HG02763 (cell line): ENCODE results near the gene GLCCI1.
"Not testable (repeated sequence)": the region's sequence is repeated elsewhere in the genome, so short reads cannot be mapped to it uniquely, and the experiment has no call there.

Experiments
- ATAC-seq: cut with Tn5 transposase; IDR thresholded peaks from one replicate; pipeline ENCODE4 v1.9.1; 2021; ENCODE audit warnings: mild to moderate bottlenecking, moderate library complexity; ENCODE audit not compliant: unreplicated experiment

Gene GLCCI1

DNA sequence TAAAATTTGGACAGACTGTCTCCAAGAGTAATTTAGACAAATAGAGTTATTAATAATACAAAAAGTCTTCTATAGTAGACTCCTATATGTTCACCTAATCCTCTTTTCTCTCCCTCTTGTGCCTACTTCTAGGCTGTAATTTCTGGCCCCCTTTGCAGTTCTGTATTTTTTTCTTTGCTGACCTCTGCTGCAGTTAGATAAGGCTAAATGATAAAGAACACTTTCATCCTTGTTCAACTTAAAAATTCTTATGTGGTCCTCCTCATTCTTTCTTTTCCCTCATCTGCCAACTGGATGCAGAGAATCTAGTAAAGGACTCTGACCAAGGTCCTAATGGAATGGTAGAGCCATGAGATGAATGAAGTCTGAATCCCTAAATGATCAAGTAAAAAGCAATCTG, 20.1 kb downstream of the GLCCI1 start:
- ATAC-seq: no peak

GRCh38 chr7:7989133-7989532, 20.5 kb downstream of the GLCCI1 start:
- no peak for ATAC-seq

- no peak for ATAC-seq
Observed at GRCh38 chr7:7989616-7990440, 21.2 kb downstream of the GLCCI1 start.

DNA sequence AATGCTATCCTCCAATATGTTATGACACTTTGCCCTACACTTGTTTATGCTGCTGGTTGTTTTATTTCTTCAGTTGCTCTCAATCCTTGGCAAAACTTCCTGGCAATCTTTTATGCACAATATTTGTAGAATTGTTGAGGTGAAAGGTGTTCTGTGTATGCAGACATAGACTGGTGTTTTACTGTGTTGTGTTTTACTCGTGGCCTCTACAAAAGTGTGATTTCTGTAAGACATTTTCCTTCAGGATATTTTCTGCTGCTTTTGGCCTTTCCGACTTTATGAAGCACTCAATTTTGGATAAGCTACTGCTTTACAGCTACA, 21.8 kb downstream of the GLCCI1 start:
- ATAC-seq: no peak

DNA sequence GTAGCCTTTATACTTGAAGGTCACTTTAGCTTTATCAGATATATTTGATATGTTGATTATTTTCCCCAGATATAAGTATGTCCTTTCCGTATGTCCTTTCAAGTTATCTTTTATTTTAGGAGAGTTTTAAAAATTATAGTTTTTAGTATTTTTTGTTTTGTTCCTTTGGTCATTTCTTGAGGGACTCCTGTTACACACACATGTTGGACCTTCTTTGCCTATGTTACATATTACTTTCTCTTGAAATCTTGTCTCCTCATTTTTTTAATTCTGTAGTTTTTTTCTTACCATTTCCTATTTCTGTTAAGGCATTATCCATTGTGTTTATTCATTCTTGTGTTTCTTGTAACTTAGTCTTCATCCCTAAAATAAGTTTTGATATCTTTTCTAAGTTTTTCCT, 23.9 kb downstream of the GLCCI1 start:
- no peak for ATAC-seq

- ATAC-seq: not testable (repeated sequence)
Observed at GRCh38 chr7:7995348-7995747, 26.8 kb downstream of the GLCCI1 start.

GRCh38 chr7:7996568-7996967, 28.0 kb downstream of the GLCCI1 start:
- no peak for ATAC-seq

GRCh38 chr7:8000315-8000941, 31.8 kb downstream of the GLCCI1 start:
- ATAC-seq: no peak

GRCh38 chr7:8003077-8003476, 34.5 kb downstream of the GLCCI1 start:
- ATAC-seq: no peak

GRCh38 chr7:8005279-8005678, 36.7 kb downstream of the GLCCI1 start:
- no peak for ATAC-seq

- ATAC-seq: no peak
Observed at GRCh38 chr7:8014399-8014798, 45.8 kb downstream of the GLCCI1 start.

DNA sequence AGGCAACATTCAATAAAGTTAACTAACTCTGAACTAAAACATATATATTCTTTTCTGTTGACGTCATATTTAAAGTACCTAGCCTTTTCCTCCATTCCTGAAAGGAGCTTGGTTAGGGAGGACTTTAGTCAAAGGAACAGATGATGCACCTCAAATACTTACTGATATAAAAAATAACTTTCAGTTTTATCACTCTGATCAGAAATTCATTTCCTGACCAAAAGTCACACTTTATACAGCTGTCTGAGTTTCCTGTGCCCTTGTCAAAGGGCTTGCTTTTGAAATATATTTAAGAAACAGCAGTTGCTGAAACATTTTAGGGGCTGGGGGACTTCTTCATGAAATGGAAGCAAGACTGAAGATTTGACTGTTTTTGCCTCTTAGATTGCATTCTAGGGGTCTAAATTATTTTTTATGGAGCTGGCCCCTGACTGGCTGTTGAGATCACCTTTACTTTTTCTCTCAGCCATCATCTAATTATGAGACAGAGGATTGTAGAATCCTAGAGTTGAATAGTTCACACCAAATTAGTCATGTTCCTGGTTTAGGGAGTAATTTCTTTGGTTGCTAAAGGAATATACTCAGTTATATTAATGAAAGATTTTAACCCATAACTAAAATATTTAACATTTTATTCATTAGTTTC, 46.6 kb downstream of the GLCCI1 start:
- ATAC-seq: no peak

DNA sequence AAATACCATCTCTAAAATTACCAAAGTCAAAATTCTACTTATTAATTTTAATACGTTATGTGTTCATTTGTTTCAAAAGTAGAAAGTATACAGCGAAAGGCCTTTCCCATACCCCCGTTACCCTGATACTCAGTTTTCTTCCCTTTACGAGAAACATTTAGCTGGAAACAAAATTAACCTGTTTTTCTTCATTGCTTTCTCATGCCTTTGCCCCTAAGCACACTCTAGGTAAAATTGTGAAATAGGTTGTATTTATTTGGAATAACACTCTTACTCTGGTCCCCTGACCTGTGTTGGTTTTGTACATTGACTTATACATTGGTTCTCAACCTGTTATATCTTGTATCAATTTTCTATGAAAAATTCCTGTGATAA, 47.1 kb downstream of the GLCCI1 start:
- ATAC-seq: no peak

DNA sequence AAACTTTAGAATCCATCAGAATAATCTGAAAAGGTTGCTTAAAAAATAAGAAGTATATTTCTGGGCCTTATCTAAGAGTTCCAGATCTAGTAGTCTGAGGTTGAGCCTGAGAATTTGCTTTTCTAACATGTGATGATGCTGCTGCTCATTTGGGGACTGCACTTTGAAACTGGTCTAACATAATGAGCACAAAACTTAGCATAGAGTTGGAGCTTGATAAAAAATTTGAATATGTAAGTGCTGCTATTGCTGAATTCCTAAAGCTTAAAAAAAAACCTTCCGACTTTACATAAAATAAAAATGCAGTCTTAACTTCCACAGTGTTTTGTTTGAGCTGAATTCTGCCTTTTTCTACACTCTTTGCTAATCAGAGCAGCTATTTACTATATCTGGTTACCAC, 48.8 kb downstream of the GLCCI1 start:
- ATAC-seq: no peak

- no peak for ATAC-seq
Observed at GRCh38 chr7:8018961-8019360, 50.4 kb downstream of the GLCCI1 start.

- no peak for ATAC-seq
Observed at GRCh38 chr7:8022628-8023027, 54.0 kb downstream of the GLCCI1 start.

- ATAC-seq: no peak
Observed at GRCh38 chr7:8035192-8035591, 66.6 kb downstream of the GLCCI1 start.

DNA sequence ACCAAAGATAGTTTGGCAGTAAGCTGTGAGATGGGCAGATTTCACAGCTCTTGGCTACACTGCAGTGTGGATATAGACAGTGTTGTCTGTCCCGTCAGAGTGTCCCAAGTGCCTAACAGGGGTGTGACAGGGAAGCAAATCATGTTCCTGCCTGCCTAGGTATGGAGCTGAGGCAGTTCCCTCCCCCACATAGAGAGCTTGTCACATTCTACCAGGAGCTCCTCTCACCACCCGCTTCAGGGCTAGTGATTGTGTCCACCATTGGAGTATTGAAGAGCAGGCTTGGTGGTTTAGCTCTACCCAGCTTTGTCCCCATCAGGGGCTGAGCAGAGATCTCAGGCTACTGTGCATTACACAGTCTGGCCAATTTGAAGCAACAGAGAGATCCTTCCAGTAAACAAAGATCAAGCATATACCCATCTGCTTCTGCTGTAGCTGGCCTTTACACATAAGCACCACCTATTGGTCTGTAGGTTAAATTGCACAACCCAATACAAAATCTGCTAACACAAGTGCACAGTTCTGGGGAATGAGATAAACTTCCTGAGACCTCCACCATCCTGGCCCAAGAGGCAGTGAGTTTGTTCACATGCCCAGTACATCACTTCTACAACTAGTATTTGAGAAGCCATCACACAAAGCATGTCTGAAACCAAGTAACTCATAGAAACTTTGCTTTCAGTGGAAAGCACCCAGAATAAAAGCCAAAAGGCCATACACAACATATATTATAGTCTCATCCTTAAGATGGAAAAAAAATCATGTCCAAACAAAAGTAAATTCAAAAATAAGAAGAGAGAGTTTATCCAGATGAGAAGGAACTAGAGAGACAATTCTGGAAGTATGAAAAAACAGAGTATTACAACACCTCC, 67.3 kb downstream of the GLCCI1 start:
- no peak for ATAC-seq

- no peak for ATAC-seq
Observed at GRCh38 chr7:8037151-8037550, 68.6 kb downstream of the GLCCI1 start.

GRCh38 chr7:8040768-8041369, 72.3 kb downstream of the GLCCI1 start:
- no peak for ATAC-seq
